Panc1 (cell line): ENCODE data around the gene ATXN2. TPM values are rescaled to one million over a fixed set of nuclear protein-coding genes. Genes with fewer than 3 reads are reported as not detected.

Source experiments
- ATAC-seq: fragments of 200-7000 bp; cut with Tn5 transposase; 2 replicates; pipeline ENCODE4 v1.9.1; 2020; ENCODE audit warnings: mild to moderate bottlenecking, moderate library complexity
- BruUV-seq: library from RNA; stranded (reverse); fragments of 400-500 nt; replicated peaks from 2 replicates; lab custom pipeline; 2021; lab: Mats Ljungman, UMichigan
- CTCF ChIA-PET: fragments of 300-600 bp; sonication (Branson Sonifier 250); formaldehyde crosslinking; loops from one replicate; lab custom pipeline; 2022; ENCODE audit warnings: antibody characterized with exemption; lab: Charles Lee
- POLR2A ChIA-PET: fragments of 300-600 bp; sonication (Branson Sonifier 250); formaldehyde crosslinking; loops from one replicate; lab custom pipeline; 2022; ENCODE audit warnings: antibody characterized with exemption; lab: Charles Lee
- DNase-seq: peaks from one replicate; pipeline ENCODE4 v3.0.0-alpha.2; 2010; ENCODE audit warnings: low read depth, low spot score
- H3K27ac ChIP-seq: 2 replicates; pipeline ENCODE4 v1.5.1; 2011; ENCODE audit warnings: mild to moderate bottlenecking, low read length, inconsistent platforms
- H3K27me3 ChIP-seq: fragments of 200-500 bp; sonication (Bioruptor generic); 2 replicates; pipeline ENCODE4 v1.6.0; 2014; ENCODE audit warnings: low read length, inconsistent platforms; ENCODE audit not compliant: control insufficient read depth, insufficient read depth
- H3K36me3 ChIP-seq: fragments of 200-500 bp; sonication (Bioruptor generic); 2 replicates; pipeline ENCODE4 v1.5.1; 2014; ENCODE audit warnings: inconsistent platforms, mild to moderate bottlenecking, low read length, moderate library complexity; ENCODE audit not compliant: control insufficient read depth, insufficient read depth
- H3K4me1 ChIP-seq: 2 replicates; pipeline ENCODE4 v1.5.1; 2011; ENCODE audit warnings: inconsistent platforms, mild to moderate bottlenecking, low read length, moderate library complexity; ENCODE audit not compliant: control insufficient read depth, insufficient read depth
- H3K4me3 ChIP-seq, 2 experiments: 2 replicates each; pipeline ENCODE4 v1.5.1; 2011 to 2012; ENCODE audit warnings: low read depth in 2 of 2, low read length in 2 of 2, mild to moderate bottlenecking in 2 of 2, inconsistent platforms in 1 of 2, moderate library complexity in 1 of 2
- H3K9me3 ChIP-seq: fragments of 200-500 bp; sonication (Bioruptor generic); 2 replicates; pipeline ENCODE4 v1.5.1; 2014; ENCODE audit warnings: low read depth, mild to moderate bottlenecking, inconsistent platforms, low read length, moderate library complexity; ENCODE audit not compliant: control insufficient read depth, insufficient read depth
- CTCF ChIP-seq: fragments of 450-650 bp; IDR thresholded peaks from 2 replicates; pipeline ENCODE4 v1.5.1; 2017; ENCODE audit warnings: mild to moderate bottlenecking
- POLR2AphosphoS5 ChIP-seq: IDR thresholded peaks from 2 replicates; pipeline ENCODE4 v1.6.1; 2012; ENCODE audit warnings: mild to moderate bottlenecking, low read depth, low read length, moderate library complexity
- SIN3A ChIP-seq: IDR thresholded peaks from 2 replicates; pipeline ENCODE4 v1.6.1; 2012; ENCODE audit warnings: low read depth, mild to moderate bottlenecking, low read length, moderate library complexity, borderline replicate concordance; ENCODE audit not compliant: insufficient read depth
- TCF7L2 ChIP-seq: IDR thresholded peaks from 2 replicates; pipeline ENCODE4 v1.6.1; 2011; ENCODE audit warnings: mild to moderate bottlenecking, low read depth, low read length, inconsistent platforms
- in situ Hi-C: cut with HindIII; loops from 2 replicates; pipeline ENCODE4 v1.10.0; 2016; ENCODE audit warnings: low sequenced_read_pairs, low pct_unique_long_range_greater_than_20kb
- intact Hi-C: fragments of 100-400 bp; cut with micrococcal nuclease; formaldehyde crosslinking; loops from one replicate; pipeline ENCODE4 v1.10.0; 2022; ENCODE audit not compliant: unreplicated experiment
- total RNA-seq: library from RNA; stranded (reverse); gene quantifications from one replicate; pipeline ENCODE4 v1.2.1, GENCODE V29; 2021; ENCODE audit not compliant: unreplicated experiment
- TF ChIP-seq, protein P1 (sequence below), 2 experiments: IDR thresholded peaks; 2 replicates each; pipeline ENCODE4 v1.6.1; 2011 to 2012; ENCODE audit warnings: low read depth in 2 of 2, control low read depth in 1 of 2, low read length in 1 of 2, mild to moderate bottlenecking in 1 of 2, moderate library complexity in 1 of 2; ENCODE audit not compliant: insufficient read depth in 1 of 2

The ATXN2 gene
- total RNA-seq, 1 experiment from 2014 or later: 77.6 TPM

- TF ChIP-seq SIN3A: no peak
- intact Hi-C loops: no loop called here
- no TSS peak for BruUV-seq
- Histone ChIP-seq H3K9me3 (no peaks in the 10 kb centered on the region), H3K27ac (peak overlapping the region; percentile 73), H3K27me3 (no peaks in the 10 kb centered on the region), H3K36me3 (peaks cover 5% of the 10 kb centered on the region; the same call in 1 of the 2 replicates), H3K4me1 (peaks cover 68% of the 10 kb centered on the region), H3K4me3 (no peak overlapping the region)
- in situ Hi-C loops: no loop called here
- DNase-seq (no peak), ATAC-seq (0 out of 2 replicates have a peak, but pooled peaks have one; percentile 2)
- ChIA-PET POLR2A (no interaction called here), CTCF (interaction anchor here (0.8 kb wide), 1 partner anchor 50 kb away, joined by 3 read pairs; no protein-coding TSS in a partner anchor)
Measured at GRCh38 chr12:111446631-111447570, 152.2 kb downstream of the ATXN2 start.

DNA sequence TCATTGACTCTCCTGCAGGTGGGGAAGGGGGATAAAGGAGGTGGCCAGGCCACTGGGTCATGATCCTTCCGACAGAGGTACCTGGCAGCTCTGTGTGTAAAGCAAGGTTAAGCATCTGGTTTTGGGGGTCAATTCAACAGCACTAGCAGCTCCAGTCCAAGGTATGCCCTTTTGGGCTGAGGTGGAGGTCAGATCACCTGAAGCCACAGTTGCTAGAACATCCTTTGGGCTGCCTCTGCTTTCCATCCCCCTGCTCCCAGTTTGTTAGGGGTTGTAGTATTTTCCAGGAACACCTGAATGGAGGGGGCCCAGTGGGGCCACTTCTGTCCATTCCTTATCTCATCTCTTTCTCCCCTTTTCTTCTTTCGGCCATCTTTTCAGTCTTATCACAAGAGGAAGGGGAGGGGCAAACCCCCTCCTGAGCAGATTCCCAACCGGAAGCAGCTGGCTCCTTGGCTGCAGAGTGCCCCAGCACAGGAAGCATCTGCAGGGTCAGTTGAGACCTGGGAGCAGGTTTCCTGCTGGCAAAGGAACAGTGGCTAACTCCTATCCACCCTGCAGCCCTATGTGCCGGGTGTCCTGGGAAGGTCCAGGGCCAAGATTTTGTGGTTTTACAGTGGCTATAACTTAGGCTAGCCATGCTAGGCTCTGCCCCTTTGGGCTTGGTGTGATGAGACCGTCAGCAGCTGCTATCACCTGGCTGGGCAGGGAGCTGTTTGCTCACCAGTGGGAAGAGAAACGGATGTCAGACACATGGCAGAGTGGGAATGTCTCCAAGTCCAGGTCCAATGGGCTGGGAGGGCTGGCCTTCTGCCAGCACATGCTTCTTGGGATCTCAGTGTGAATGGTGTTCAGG, 153.2 kb downstream of the ATXN2 start:
- Histone ChIP-seq H3K4me3 (no peak overlapping the region), H3K27ac (peak overlapping the region; percentile 73), H3K27me3 (no peaks in the 10 kb centered on the region), H3K9me3 (no peaks in the 10 kb centered on the region), H3K36me3 (no peaks in the 10 kb centered on the region), H3K4me1 (peaks cover 68% of the 10 kb centered on the region)
- no peak for DNase-seq
- TF ChIP-seq, protein P1, sequence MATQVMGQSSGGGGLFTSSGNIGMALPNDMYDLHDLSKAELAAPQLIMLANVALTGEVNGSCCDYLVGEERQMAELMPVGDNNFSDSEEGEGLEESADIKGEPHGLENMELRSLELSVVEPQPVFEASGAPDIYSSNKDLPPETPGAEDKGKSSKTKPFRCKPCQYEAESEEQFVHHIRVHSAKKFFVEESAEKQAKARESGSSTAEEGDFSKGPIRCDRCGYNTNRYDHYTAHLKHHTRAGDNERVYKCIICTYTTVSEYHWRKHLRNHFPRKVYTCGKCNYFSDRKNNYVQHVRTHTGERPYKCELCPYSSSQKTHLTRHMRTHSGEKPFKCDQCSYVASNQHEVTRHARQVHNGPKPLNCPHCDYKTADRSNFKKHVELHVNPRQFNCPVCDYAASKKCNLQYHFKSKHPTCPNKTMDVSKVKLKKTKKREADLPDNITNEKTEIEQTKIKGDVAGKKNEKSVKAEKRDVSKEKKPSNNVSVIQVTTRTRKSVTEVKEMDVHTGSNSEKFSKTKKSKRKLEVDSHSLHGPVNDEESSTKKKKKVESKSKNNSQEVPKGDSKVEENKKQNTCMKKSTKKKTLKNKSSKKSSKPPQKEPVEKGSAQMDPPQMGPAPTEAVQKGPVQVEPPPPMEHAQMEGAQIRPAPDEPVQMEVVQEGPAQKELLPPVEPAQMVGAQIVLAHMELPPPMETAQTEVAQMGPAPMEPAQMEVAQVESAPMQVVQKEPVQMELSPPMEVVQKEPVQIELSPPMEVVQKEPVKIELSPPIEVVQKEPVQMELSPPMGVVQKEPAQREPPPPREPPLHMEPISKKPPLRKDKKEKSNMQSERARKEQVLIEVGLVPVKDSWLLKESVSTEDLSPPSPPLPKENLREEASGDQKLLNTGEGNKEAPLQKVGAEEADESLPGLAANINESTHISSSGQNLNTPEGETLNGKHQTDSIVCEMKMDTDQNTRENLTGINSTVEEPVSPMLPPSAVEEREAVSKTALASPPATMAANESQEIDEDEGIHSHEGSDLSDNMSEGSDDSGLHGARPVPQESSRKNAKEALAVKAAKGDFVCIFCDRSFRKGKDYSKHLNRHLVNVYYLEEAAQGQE (IDR thresholded peaks at IDR 0.05; ENCODE audit: insufficient read depth in 1 of 2, low read depth in 2 of 2, low read length in 1 of 2): no peak
- TF ChIP-seq POLR2AphosphoS5 (no peak; the same call in 1 of the 2 replicates), TCF7L2 (no peak), CTCF (no peak), SIN3A (no peak)
- ATAC-seq: peak; percentile 3; the same call in 1 of the 2 replicates
- BruUV-seq: no TSS peak
- POLR2A ChIA-PET: interaction anchor here (1.1 kb wide), 1 partner anchor 47 kb away, joined by 3 read pairs; no protein-coding TSS in a partner anchor
- in situ Hi-C loops (no loop called here), intact Hi-C loops (no loop called here)
- CTCF ChIA-PET: interaction anchor here (0.6 kb wide), 1 partner anchor 42 kb away, joined by 3 read pairs; no protein-coding TSS in a partner anchor
